Measurements from ENCODE around the gene CLDN24. TPM values are rescaled to one million over a fixed set of nuclear protein-coding genes. Genes with fewer than 3 reads are reported as not detected.

Gene CLDN24
- total RNA-seq (2021): not detected in 3 replicates
- Bru-seq, nascent RNA: not detected
- long read RNA-seq, experiment 1: 0 reads
- long read RNA-seq, experiment 2: 0 reads
- long read RNA-seq, experiment 3: 0 reads

DNA sequence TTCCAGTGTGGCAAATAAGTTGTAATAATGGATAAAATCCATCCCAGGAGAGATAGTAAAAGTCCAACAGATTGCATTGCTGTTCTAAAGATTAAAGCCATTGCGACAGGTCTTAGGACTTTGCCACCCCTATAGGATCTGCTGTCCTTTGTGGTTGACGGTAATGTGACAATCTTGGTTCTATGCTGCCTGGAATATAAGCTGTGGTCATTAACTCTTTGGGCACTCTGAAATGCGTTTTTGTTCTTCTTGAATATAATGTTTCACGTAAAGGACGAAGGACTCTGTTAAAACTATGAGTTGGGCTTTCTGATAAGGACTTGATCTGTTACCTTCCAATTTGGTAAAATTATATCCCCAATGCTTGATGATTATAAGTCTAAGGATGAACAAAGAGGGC is at the start of gene CLDN24:
TSS of gene CLDN24 (minus strand) at position 101 of the 400 bp plus-strand sequence. CDS start at position 101, 0 bp downstream.
- Mint-ChIP-seq H3K4me3 (no peak within 1 kb of the TSS), H3K27ac (no peak within 1 kb of the TSS), H3K9me3 (peaks cover 21% of the 10 kb centered on the region), H3K36me3 (peaks cover 22% of the 10 kb centered on the region), H3K4me1 (no peaks in the 10 kb centered on the region), H3K27me3 (ENCODE audit: low read depth) (no peaks in the 10 kb centered on the region)
- CTCF ChIA-PET: interaction anchor here (1.0 kb wide), 1 partner anchor 72 kb away, joined by 6 read pairs; no protein-coding TSS in a partner anchor
- DNase-seq (ENCODE audit: low spot score): no peak
- ATAC-seq: no peak
- TF ChIP-seq GTF2I (CRISPR knock-in tag; conservative IDR thresholded peaks at IDR 0.05): no peak
- POLR2A ChIA-PET: no interaction called here

DNA sequence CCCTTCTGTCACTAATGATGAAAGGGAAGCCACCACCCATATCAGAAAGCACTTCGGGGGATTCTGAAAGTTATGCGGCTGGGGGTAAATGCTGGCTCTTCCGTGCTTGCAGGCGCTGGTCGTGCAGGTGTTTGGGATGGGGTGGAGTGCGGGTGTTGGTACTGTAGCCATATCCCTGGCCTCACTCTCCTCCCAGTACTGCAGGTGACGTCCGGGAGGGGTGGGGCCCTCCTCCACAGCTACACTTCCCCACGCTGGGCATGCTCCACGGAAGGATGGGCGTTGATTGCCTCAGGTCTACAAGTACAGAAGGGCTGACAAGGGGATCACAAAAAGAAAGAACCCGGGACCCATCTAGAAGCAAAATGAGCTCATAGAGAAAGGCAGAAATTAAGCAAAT is 48.6 kb upstream of the CLDN24 start:
- ChIA-PET CTCF (interaction anchor here (1.5 to 1.7 kb wide), 2 partner anchors 37 to 109 kb away, joined by 5 to 6 read pairs; no protein-coding TSS in a partner anchor), POLR2A (no interaction called here)
- Mint-ChIP-seq H3K4me3 (no peak overlapping the region), H3K27me3 (ENCODE audit: low read depth) (no peaks in the 10 kb centered on the region), H3K27ac (no peak overlapping the region), H3K9me3 (peaks cover 24% of the 10 kb centered on the region), H3K36me3 (peaks cover 15% of the 10 kb centered on the region), H3K4me1 (peaks cover 8% of the 10 kb centered on the region)
- DNase-seq (ENCODE audit: low spot score) (no peak), ATAC-seq (peak; percentile 44)
- TF ChIP-seq IRF2 (CRISPR knock-in tag; IDR thresholded peaks at IDR 0.05; ENCODE audit: borderline replicate concordance, low read depth) (no peak), NR2C2 (CRISPR knock-in tag; IDR thresholded peaks at IDR 0.05) (no peak), NR1H2 (CRISPR knock-in tag; IDR thresholded peaks at IDR 0.05) (no peak), TCF7 (CRISPR knock-in tag; IDR thresholded peaks at IDR 0.05; ENCODE audit: low read depth) (no peak), TEAD1 (CRISPR knock-in tag; IDR thresholded peaks at IDR 0.05) (no peak), ELF4 (CRISPR knock-in tag; IDR thresholded peaks at IDR 0.05; ENCODE audit: low read depth) (no peak)
- TF ChIP-seq, protein P1, sequence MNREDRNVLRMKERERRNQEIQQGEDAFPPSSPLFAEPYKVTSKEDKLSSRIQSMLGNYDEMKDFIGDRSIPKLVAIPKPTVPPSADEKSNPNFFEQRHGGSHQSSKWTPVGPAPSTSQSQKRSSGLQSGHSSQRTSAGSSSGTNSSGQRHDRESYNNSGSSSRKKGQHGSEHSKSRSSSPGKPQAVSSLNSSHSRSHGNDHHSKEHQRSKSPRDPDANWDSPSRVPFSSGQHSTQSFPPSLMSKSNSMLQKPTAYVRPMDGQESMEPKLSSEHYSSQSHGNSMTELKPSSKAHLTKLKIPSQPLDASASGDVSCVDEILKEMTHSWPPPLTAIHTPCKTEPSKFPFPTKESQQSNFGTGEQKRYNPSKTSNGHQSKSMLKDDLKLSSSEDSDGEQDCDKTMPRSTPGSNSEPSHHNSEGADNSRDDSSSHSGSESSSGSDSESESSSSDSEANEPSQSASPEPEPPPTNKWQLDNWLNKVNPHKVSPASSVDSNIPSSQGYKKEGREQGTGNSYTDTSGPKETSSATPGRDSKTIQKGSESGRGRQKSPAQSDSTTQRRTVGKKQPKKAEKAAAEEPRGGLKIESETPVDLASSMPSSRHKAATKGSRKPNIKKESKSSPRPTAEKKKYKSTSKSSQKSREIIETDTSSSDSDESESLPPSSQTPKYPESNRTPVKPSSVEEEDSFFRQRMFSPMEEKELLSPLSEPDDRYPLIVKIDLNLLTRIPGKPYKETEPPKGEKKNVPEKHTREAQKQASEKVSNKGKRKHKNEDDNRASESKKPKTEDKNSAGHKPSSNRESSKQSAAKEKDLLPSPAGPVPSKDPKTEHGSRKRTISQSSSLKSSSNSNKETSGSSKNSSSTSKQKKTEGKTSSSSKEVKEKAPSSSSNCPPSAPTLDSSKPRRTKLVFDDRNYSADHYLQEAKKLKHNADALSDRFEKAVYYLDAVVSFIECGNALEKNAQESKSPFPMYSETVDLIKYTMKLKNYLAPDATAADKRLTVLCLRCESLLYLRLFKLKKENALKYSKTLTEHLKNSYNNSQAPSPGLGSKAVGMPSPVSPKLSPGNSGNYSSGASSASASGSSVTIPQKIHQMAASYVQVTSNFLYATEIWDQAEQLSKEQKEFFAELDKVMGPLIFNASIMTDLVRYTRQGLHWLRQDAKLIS (CRISPR knock-in tag; IDR thresholded peaks at IDR 0.05; ENCODE audit: borderline replicate concordance): no peak
- TF ChIP-seq, protein P2, sequence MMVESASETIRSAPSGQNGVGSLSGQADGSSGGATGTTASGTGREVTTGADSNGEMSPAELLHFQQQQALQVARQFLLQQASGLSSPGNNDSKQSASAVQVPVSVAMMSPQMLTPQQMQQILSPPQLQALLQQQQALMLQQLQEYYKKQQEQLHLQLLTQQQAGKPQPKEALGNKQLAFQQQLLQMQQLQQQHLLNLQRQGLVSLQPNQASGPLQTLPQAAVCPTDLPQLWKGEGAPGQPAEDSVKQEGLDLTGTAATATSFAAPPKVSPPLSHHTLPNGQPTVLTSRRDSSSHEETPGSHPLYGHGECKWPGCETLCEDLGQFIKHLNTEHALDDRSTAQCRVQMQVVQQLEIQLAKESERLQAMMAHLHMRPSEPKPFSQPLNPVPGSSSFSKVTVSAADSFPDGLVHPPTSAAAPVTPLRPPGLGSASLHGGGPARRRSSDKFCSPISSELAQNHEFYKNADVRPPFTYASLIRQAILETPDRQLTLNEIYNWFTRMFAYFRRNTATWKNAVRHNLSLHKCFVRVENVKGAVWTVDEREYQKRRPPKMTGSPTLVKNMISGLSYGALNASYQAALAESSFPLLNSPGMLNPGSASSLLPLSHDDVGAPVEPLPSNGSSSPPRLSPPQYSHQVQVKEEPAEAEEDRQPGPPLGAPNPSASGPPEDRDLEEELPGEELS (CRISPR knock-in tag; IDR thresholded peaks at IDR 0.05): no peak
- TF ChIP-seq, protein P3, sequence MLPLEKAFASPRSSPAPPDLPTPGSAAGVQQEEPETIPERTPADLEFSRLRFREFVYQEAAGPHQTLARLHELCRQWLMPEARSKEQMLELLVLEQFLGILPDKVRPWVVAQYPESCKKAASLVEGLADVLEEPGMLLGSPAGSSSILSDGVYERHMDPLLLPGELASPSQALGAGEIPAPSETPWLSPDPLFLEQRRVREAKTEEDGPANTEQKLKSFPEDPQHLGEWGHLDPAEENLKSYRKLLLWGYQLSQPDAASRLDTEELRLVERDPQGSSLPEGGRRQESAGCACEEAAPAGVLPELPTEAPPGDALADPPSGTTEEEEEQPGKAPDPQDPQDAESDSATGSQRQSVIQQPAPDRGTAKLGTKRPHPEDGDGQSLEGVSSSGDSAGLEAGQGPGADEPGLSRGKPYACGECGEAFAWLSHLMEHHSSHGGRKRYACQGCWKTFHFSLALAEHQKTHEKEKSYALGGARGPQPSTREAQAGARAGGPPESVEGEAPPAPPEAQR (CRISPR knock-in tag; IDR thresholded peaks at IDR 0.05): no peak

DNA sequence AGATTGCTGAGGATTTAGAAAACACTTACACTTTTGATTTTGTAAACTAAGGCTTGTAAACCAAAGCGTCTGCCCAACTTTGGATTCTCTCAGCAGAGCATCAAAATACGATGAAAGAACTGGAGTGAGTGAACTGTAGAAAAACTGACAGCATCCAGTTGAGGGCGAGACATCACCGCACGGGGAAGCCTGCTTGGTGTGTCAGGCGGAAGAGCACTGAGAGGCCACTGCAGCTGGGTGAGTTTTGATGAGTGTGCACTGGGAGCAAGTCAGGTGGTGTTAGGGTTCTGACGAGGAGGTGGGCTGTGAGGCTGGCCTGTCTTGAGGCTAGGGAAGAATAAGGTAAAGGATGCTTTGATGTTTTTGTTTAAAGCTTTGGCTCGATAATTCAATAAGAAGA is 46.8 kb upstream of the CLDN24 start:
- Mint-ChIP-seq H3K4me1 (no peaks in the 10 kb centered on the region; the same call in 1 of the 2 replicates), H3K36me3 (peaks cover 15% of the 10 kb centered on the region), H3K27me3 (ENCODE audit: low read depth) (no peaks in the 10 kb centered on the region), H3K4me3 (no peak overlapping the region), H3K27ac (no peak overlapping the region), H3K9me3 (peaks cover 23% of the 10 kb centered on the region)
- no peak for ATAC-seq
- DNase-seq (ENCODE audit: low spot score): no peak
- ChIA-PET CTCF (no interaction called here), POLR2A (no interaction called here)
- TF ChIP-seq IRF2 (CRISPR knock-in tag; IDR thresholded peaks at IDR 0.05; ENCODE audit: borderline replicate concordance, low read depth) (no peak), NFATC4 (CRISPR knock-in tag; IDR thresholded peaks at IDR 0.05) (no peak), ZNF263 (CRISPR knock-in tag; IDR thresholded peaks at IDR 0.05; ENCODE audit: low read depth) (no peak), RELA (CRISPR knock-in tag; IDR thresholded peaks at IDR 0.05; ENCODE audit: borderline replicate concordance) (no peak), OVOL2 (CRISPR knock-in tag; IDR thresholded peaks at IDR 0.05; ENCODE audit: borderline replicate concordance) (no peak), SMAD4 (CRISPR knock-in tag; IDR thresholded peaks at IDR 0.05) (no peak)
- TF ChIP-seq, protein P4, sequence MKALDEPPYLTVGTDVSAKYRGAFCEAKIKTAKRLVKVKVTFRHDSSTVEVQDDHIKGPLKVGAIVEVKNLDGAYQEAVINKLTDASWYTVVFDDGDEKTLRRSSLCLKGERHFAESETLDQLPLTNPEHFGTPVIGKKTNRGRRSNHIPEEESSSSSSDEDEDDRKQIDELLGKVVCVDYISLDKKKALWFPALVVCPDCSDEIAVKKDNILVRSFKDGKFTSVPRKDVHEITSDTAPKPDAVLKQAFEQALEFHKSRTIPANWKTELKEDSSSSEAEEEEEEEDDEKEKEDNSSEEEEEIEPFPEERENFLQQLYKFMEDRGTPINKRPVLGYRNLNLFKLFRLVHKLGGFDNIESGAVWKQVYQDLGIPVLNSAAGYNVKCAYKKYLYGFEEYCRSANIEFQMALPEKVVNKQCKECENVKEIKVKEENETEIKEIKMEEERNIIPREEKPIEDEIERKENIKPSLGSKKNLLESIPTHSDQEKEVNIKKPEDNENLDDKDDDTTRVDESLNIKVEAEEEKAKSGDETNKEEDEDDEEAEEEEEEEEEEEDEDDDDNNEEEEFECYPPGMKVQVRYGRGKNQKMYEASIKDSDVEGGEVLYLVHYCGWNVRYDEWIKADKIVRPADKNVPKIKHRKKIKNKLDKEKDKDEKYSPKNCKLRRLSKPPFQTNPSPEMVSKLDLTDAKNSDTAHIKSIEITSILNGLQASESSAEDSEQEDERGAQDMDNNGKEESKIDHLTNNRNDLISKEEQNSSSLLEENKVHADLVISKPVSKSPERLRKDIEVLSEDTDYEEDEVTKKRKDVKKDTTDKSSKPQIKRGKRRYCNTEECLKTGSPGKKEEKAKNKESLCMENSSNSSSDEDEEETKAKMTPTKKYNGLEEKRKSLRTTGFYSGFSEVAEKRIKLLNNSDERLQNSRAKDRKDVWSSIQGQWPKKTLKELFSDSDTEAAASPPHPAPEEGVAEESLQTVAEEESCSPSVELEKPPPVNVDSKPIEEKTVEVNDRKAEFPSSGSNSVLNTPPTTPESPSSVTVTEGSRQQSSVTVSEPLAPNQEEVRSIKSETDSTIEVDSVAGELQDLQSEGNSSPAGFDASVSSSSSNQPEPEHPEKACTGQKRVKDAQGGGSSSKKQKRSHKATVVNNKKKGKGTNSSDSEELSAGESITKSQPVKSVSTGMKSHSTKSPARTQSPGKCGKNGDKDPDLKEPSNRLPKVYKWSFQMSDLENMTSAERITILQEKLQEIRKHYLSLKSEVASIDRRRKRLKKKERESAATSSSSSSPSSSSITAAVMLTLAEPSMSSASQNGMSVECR (CRISPR knock-in tag; IDR thresholded peaks at IDR 0.05; ENCODE audit: borderline replicate concordance): no peak
- TF ChIP-seq, protein P5, sequence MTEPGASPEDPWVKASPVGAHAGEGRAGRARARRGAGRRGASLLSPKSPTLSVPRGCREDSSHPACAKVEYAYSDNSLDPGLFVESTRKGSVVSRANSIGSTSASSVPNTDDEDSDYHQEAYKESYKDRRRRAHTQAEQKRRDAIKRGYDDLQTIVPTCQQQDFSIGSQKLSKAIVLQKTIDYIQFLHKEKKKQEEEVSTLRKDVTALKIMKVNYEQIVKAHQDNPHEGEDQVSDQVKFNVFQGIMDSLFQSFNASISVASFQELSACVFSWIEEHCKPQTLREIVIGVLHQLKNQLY (CRISPR knock-in tag; IDR thresholded peaks at IDR 0.05): no peak
- TF ChIP-seq, protein P6, sequence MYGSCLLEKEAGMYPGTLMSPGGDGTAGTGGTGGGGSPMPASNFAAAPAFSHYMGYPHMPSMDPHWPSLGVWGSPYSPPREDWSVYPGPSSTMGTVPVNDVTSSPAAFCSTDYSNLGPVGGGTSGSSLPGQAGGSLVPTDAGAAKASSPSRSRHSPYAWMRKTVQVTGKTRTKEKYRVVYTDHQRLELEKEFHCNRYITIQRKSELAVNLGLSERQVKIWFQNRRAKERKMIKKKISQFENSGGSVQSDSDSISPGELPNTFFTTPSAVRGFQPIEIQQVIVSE (CRISPR knock-in tag; IDR thresholded peaks at IDR 0.05; ENCODE audit: borderline replicate concordance): no peak
